A549 (cell line): ENCODE data around the gene DLG2.

ENCODE experiments used
- CBX2 ChIP-seq: fragments of 200-600 bp; sonication (generic); IDR thresholded peaks from 2 replicates; pipeline ENCODE4 v1.6.1; 2016; ENCODE audit warnings: low read depth, mild to moderate bottlenecking, borderline replicate concordance
- CTCF ChIP-seq: fragments of >200 bp; sonication (Bioruptor Twin); formaldehyde crosslinking; IDR thresholded peaks from 3 replicates; pipeline ENCODE4 v1.5.1; 2016
- POLR2A ChIP-seq: IDR thresholded peaks from 2 replicates; pipeline ENCODE4 v1.6.1; 2012; ENCODE audit warnings: mild to moderate bottlenecking, low read length
- RARB ChIP-seq: fragments of 250-450 bp; sonication (Bioruptor Pico); IDR thresholded peaks from 2 replicates; pipeline ENCODE4 v1.8.0; 2021; ENCODE audit warnings: mild to moderate bottlenecking, moderate library complexity
- RFX5 ChIP-seq: fragments of 450-650 bp; IDR thresholded peaks from 2 replicates; pipeline ENCODE4 v1.7.1; 2014; ENCODE audit warnings: antibody characterized with exemption, mild to moderate bottlenecking, moderate library complexity
- TP53 ChIP-seq: fragments of 250-450 bp; sonication (Bioruptor Pico); IDR thresholded peaks from 2 replicates; pipeline ENCODE4 v1.5.0; 2021; ENCODE audit warnings: mild to moderate bottlenecking, moderate library complexity
- ZSCAN20 ChIP-seq: fragments of 250-450 bp; sonication (Bioruptor Pico); IDR thresholded peaks from 2 replicates; pipeline ENCODE4 v1.8.0; 2022; ENCODE audit warnings: mild to moderate bottlenecking, moderate library complexity

GRCh38 chr11:84022201-84022600, 1604.9 kb downstream of the DLG2 start:
- TF ChIP-seq CTCF (no peak), RARB (CRISPR knock-in tag) (no peak), POLR2A (no peak), ZSCAN20 (CRISPR knock-in tag) (no peak), TP53 (CRISPR knock-in tag) (no peak), CBX2 (no peak), RFX5 (no peak)
